ENCODE results near the gene CKLF.

DNA sequence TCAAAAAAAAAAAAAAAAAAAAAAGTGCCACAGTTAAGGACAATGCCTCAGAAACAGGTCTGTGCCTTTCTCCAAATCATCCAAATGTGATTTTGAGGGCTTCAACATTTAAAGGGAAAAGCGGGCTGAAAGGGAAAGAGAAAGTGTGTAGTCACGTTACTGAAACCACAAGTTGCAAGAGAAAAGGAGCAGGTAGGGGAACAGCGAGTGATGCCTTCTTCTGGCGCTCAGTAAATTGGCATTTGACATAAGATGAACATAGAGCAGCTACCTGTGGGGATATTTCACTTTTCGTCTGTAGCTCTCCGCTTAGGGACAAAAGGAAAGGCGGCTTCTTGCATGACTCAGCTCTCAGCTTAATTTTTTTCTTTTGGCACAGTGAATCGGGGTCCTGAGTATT lies 37.9 kb downstream of the CKLF start:
- TF ChIP-seq ZNF317 (CRISPR knock-in tag; IDR thresholded peaks at IDR 0.05; ENCODE audit: borderline replicate concordance, low read depth): no peak
- no peak for TF ChIP-seq AR (CRISPR knock-in tag; IDR thresholded peaks at IDR 0.05)
- no peak for TF ChIP-seq ZNF416 (CRISPR knock-in tag; IDR thresholded peaks at IDR 0.05)
- TF ChIP-seq, protein P1, sequence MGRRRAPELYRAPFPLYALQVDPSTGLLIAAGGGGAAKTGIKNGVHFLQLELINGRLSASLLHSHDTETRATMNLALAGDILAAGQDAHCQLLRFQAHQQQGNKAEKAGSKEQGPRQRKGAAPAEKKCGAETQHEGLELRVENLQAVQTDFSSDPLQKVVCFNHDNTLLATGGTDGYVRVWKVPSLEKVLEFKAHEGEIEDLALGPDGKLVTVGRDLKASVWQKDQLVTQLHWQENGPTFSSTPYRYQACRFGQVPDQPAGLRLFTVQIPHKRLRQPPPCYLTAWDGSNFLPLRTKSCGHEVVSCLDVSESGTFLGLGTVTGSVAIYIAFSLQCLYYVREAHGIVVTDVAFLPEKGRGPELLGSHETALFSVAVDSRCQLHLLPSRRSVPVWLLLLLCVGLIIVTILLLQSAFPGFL (CRISPR knock-in tag; IDR thresholded peaks at IDR 0.05; ENCODE audit: borderline replicate concordance): no peak
- TF ChIP-seq FOXP4 (CRISPR knock-in tag; IDR thresholded peaks at IDR 0.05): no peak
- TF ChIP-seq, protein P2, sequence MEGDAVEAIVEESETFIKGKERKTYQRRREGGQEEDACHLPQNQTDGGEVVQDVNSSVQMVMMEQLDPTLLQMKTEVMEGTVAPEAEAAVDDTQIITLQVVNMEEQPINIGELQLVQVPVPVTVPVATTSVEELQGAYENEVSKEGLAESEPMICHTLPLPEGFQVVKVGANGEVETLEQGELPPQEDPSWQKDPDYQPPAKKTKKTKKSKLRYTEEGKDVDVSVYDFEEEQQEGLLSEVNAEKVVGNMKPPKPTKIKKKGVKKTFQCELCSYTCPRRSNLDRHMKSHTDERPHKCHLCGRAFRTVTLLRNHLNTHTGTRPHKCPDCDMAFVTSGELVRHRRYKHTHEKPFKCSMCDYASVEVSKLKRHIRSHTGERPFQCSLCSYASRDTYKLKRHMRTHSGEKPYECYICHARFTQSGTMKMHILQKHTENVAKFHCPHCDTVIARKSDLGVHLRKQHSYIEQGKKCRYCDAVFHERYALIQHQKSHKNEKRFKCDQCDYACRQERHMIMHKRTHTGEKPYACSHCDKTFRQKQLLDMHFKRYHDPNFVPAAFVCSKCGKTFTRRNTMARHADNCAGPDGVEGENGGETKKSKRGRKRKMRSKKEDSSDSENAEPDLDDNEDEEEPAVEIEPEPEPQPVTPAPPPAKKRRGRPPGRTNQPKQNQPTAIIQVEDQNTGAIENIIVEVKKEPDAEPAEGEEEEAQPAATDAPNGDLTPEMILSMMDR (IDR thresholded peaks at IDR 0.05): no peak
- no peak for TF ChIP-seq NFE2L1 (CRISPR knock-in tag; IDR thresholded peaks at IDR 0.05)
- TF ChIP-seq NR1H2 (CRISPR knock-in tag; IDR thresholded peaks at IDR 0.05): no peak
- TF ChIP-seq TEAD4 (CRISPR knock-in tag; IDR thresholded peaks at IDR 0.05): no peak
- TF ChIP-seq, protein P3, sequence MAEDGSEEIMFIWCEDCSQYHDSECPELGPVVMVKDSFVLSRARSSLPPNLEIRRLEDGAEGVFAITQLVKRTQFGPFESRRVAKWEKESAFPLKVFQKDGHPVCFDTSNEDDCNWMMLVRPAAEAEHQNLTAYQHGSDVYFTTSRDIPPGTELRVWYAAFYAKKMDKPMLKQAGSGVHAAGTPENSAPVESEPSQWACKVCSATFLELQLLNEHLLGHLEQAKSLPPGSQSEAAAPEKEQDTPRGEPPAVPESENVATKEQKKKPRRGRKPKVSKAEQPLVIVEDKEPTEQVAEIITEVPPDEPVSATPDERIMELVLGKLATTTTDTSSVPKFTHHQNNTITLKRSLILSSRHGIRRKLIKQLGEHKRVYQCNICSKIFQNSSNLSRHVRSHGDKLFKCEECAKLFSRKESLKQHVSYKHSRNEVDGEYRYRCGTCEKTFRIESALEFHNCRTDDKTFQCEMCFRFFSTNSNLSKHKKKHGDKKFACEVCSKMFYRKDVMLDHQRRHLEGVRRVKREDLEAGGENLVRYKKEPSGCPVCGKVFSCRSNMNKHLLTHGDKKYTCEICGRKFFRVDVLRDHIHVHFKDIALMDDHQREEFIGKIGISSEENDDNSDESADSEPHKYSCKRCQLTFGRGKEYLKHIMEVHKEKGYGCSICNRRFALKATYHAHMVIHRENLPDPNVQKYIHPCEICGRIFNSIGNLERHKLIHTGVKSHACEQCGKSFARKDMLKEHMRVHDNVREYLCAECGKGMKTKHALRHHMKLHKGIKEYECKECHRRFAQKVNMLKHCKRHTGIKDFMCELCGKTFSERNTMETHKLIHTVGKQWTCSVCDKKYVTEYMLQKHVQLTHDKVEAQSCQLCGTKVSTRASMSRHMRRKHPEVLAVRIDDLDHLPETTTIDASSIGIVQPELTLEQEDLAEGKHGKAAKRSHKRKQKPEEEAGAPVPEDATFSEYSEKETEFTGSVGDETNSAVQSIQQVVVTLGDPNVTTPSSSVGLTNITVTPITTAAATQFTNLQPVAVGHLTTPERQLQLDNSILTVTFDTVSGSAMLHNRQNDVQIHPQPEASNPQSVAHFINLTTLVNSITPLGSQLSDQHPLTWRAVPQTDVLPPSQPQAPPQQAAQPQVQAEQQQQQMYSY (CRISPR knock-in tag; IDR thresholded peaks at IDR 0.05): no peak
- TF ChIP-seq ATF2 (CRISPR knock-in tag; IDR thresholded peaks at IDR 0.05; ENCODE audit: borderline replicate concordance, low read depth): no peak
- no peak for TF ChIP-seq FOXJ3 (CRISPR knock-in tag; IDR thresholded peaks at IDR 0.05; ENCODE audit: borderline replicate concordance)
- TF ChIP-seq TCF7 (CRISPR knock-in tag; IDR thresholded peaks at IDR 0.05; ENCODE audit: low read depth): no peak
- TF ChIP-seq NFYB (CRISPR knock-in tag; conservative IDR thresholded peaks at IDR 0.05; ENCODE audit: low read depth): no peak

Measured in WTC11 (cell line).